GM11168 (cell line): ENCODE measurements around the gene RPL36.

Source experiments
- in situ Hi-C: fragments of 300-500 bp; cut with MboI; formaldehyde crosslinking; loops from one replicate; pipeline ENCODE4 v1.12.0; 2022; ENCODE audit warnings: low sequenced_read_pairs; ENCODE audit not compliant: unreplicated experiment

The RPL36 gene

GRCh38 chr19:5690125-5690954, at the start of gene RPL36:
Gene RPL36 (plus strand): TSS chr19:5690295. CDS start chr19:5690508, 213 bp downstream.
- in situ Hi-C loops: no loop called here

- in situ Hi-C loops: no loop called here
Measured at GRCh38 chr19:5641171-5641570, 48.9 kb upstream of the RPL36 start.

- in situ Hi-C loops: no loop called here
Measured at GRCh38 chr19:5642204-5642603, 47.9 kb upstream of the RPL36 start.

- in situ Hi-C loops: no loop called here
Measured at GRCh38 chr19:5643060-5643459, 47.0 kb upstream of the RPL36 start.

GRCh38 chr19:5644037-5644436, 46.1 kb upstream of the RPL36 start:
- in situ Hi-C loops: no loop called here

- in situ Hi-C loops: no loop called here
Measured at GRCh38 chr19:5645409-5645808, 44.7 kb upstream of the RPL36 start.

GRCh38 chr19:5646703-5647102, 43.4 kb upstream of the RPL36 start:
- in situ Hi-C loops: no loop called here

GRCh38 chr19:5648464-5648863, 41.6 kb upstream of the RPL36 start:
- in situ Hi-C loops: no loop called here

GRCh38 chr19:5651361-5651760, 38.7 kb upstream of the RPL36 start:
- in situ Hi-C loops: no loop called here

GRCh38 chr19:5652261-5652660, 37.8 kb upstream of the RPL36 start:
- in situ Hi-C loops: no loop called here

GRCh38 chr19:5654931-5655330, 35.2 kb upstream of the RPL36 start:
- in situ Hi-C loops: no loop called here

GRCh38 chr19:5655412-5655811, 34.7 kb upstream of the RPL36 start:
- in situ Hi-C loops: no loop called here

GRCh38 chr19:5661483-5661882, 28.6 kb upstream of the RPL36 start:
- in situ Hi-C loops: loop anchor here (5.0 kb wide), 1 partner anchor 34 kb away; no protein-coding TSS in a partner anchor

- in situ Hi-C loops: loop anchor here (5.0 kb wide), 1 partner anchor 37 kb away; no protein-coding TSS in a partner anchor
Measured at GRCh38 chr19:5663904-5664303, 26.2 kb upstream of the RPL36 start.

- in situ Hi-C loops: loop anchor here (5.0 kb wide), 1 partner anchor 37 kb away; no protein-coding TSS in a partner anchor
Measured at GRCh38 chr19:5664515-5664914, 25.6 kb upstream of the RPL36 start.

- in situ Hi-C loops: no loop called here
Measured at GRCh38 chr19:5665781-5666513, 24.1 kb upstream of the RPL36 start.

GRCh38 chr19:5666921-5667610, 23.0 kb upstream of the RPL36 start:
- in situ Hi-C loops: no loop called here

- in situ Hi-C loops: no loop called here
Measured at GRCh38 chr19:5667751-5668271, 22.3 kb upstream of the RPL36 start.

GRCh38 chr19:5669212-5669611, 20.9 kb upstream of the RPL36 start:
- in situ Hi-C loops: no loop called here

GRCh38 chr19:5671600-5671999, 18.5 kb upstream of the RPL36 start:
- in situ Hi-C loops: no loop called here
